Measurements from ENCODE around the gene FGF12.

DNA sequence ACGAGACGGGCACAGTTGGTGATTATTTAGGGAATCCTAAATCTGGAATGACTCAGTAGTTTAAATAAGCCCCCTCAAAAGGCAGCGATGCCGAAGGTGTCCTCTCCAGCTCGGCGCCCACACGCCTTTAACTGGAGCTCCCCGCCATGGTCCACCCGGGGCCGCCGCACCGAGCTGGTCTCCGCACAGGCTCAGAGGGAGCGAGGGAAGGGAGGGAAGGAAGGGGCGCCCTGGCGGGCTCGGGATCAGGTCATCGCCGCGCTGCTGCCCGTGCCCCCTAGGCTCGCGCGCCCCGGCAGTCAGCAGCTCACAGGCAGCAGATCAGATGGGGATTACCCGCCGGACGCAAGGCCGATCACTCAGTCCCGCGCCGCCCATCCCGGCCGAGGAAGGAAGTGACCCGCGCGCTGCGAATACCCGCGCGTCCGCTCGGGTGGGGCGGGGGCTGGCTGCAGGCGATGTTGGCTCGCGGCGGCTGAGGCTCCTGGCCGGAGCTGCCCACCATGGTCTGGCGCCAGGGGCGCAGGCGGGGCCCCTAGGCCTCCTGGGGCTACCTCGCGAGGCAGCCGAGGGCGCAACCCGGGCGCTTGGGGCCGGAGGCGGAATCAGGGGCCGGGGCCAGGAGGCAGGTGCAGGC, 318.0 kb downstream of the FGF12 start:
- TF ChIP-seq ZNF274 (IDR thresholded peaks at IDR 0.05; ENCODE audit: low read depth, low read length) = no peak
- TF ChIP-seq YY1 (IDR thresholded peaks at IDR 0.05; ENCODE audit: insufficient read depth, insufficient read length) = no peak
